IMR-90 (cell line): Measurements from ENCODE around the gene OTOGL. TPM values are rescaled to one million over a fixed set of nuclear protein-coding genes. Genes with fewer than 3 reads are reported as not detected.
A peak's percentile ranks its signal among the peaks of the same experiment; 100 is the strongest.

Experiments
- ATAC-seq: fragments of 200-7000 bp; cut with Tn5 transposase; 2 replicates; pipeline ENCODE4 v1.9.1; 2020; ENCODE audit warnings: low read depth, mild to moderate bottlenecking, moderate library complexity
- BruUV-seq: library from RNA; stranded (reverse); fragments of 400-500 nt; replicated peaks from 2 replicates; lab custom pipeline; 2021; lab: Mats Ljungman, UMichigan
- CTCF ChIA-PET: fragments of 300-600 bp; formaldehyde crosslinking; extraction: SDS; loops from one replicate; lab custom pipeline; 2021; ENCODE audit warnings: antibody characterized with exemption; lab: Yijun Ruan, JAX
- POLR2A ChIA-PET: fragments of 300-600 bp; sonication (Branson Sonifier 250); formaldehyde crosslinking; loops from one replicate; lab custom pipeline; 2022; ENCODE audit warnings: antibody characterized with exemption; ENCODE audit not compliant: unreplicated experiment; lab: Charles Lee
- DNase-seq: peaks from one replicate; pipeline ENCODE4 v3.0.0; 2013
- H2AFZ ChIP-seq: replicated peaks from 2 replicates; pipeline ENCODE3; 2013; ENCODE audit warnings: low read length, mild to moderate bottlenecking; ENCODE audit not compliant: poor library complexity
- H2AK5ac ChIP-seq: 2 replicates; pipeline ENCODE4 v1.6.1; 2013; ENCODE audit warnings: low read depth, low read length, inconsistent platforms
- H2AK9ac ChIP-seq: replicated peaks from 2 replicates; pipeline ENCODE3; 2013; ENCODE audit warnings: mild to moderate bottlenecking, low read depth, low read length, moderate library complexity; ENCODE audit not compliant: poor library complexity
- H2BK120ac ChIP-seq: 2 replicates; pipeline ENCODE4 v1.6.1; 2013; ENCODE audit warnings: low read depth, low read length, inconsistent platforms
- H2BK15ac ChIP-seq: 3 replicates; pipeline ENCODE4 v1.6.1; 2013; ENCODE audit warnings: low read depth, low read length, inconsistent platforms
- H2BK20ac ChIP-seq: 2 replicates; pipeline ENCODE4 v1.6.1; 2013; ENCODE audit warnings: low read depth, mild to moderate bottlenecking, inconsistent platforms, low read length, moderate library complexity
- H2BK5ac ChIP-seq: 2 replicates; pipeline ENCODE4 v1.6.1; 2013; ENCODE audit warnings: mild to moderate bottlenecking, low read depth, low read length, inconsistent platforms; ENCODE audit not compliant: poor library complexity, severe bottlenecking
- H3K14ac ChIP-seq: replicated peaks from 2 replicates; pipeline ENCODE4 v1.6.1; 2013; ENCODE audit warnings: low read depth, low read length, inconsistent platforms
- H3K18ac ChIP-seq: 2 replicates; pipeline ENCODE4 v1.6.1; 2013; ENCODE audit warnings: low read depth, low read length, control low read depth
- H3K23ac ChIP-seq: 2 replicates; pipeline ENCODE4 v1.6.1; 2013; ENCODE audit warnings: low read depth, low read length, inconsistent platforms
- H3K27ac ChIP-seq: 2 replicates; pipeline ENCODE4 v1.5.1; 2013; ENCODE audit warnings: mild to moderate bottlenecking, control low read depth, low read length; ENCODE audit not compliant: insufficient read depth
- H3K27me3 ChIP-seq: 2 replicates; pipeline ENCODE4 v1.6.1; 2013; ENCODE audit warnings: low read length; ENCODE audit not compliant: control insufficient read depth, insufficient read depth
- H3K36me3 ChIP-seq: 2 replicates; pipeline ENCODE4 v1.6.1; 2013; ENCODE audit warnings: low read length, mixed read lengths; ENCODE audit not compliant: control insufficient read depth, insufficient read depth
- H3K4ac ChIP-seq: 2 replicates; pipeline ENCODE4 v1.6.1; 2013; ENCODE audit warnings: low read depth, low read length, inconsistent platforms
- H3K4me1 ChIP-seq: 2 replicates; pipeline ENCODE4 v1.6.1; 2013; ENCODE audit warnings: low read length, mixed read lengths; ENCODE audit not compliant: control insufficient read depth, insufficient read depth
- H3K4me2 ChIP-seq: 2 replicates; pipeline ENCODE4 v1.6.1; 2013; ENCODE audit warnings: low read depth, mild to moderate bottlenecking, control low read depth, low read length, moderate library complexity
- H3K4me3 ChIP-seq: 2 replicates; pipeline ENCODE4 v1.5.1; 2013; ENCODE audit warnings: low read depth, mild to moderate bottlenecking, control low read depth, low read length, moderate library complexity; ENCODE audit not compliant: insufficient read depth
- H3K56ac ChIP-seq: 2 replicates; pipeline ENCODE4 v1.6.1; 2013; ENCODE audit warnings: low read length, inconsistent platforms; ENCODE audit not compliant: insufficient read depth; ENCODE audit errors: extremely low read depth
- H3K79me1 ChIP-seq, 2 experiments: 2 replicates each; pipeline ENCODE4 v1.6.1; 2013; ENCODE audit warnings: low read length in 2 of 2, inconsistent platforms in 1 of 2, low read depth in 1 of 2
- H3K9ac ChIP-seq: 2 replicates; pipeline ENCODE4 v1.6.1; 2013; ENCODE audit warnings: low read depth, low read length, control low read depth
- H3K9me1 ChIP-seq: 2 replicates; pipeline ENCODE4 v1.6.1; 2013; ENCODE audit warnings: low read length, inconsistent platforms; ENCODE audit not compliant: insufficient read depth
- H3K9me3 ChIP-seq: 2 replicates; pipeline ENCODE4 v1.6.1; 2013; ENCODE audit warnings: low read length; ENCODE audit not compliant: control insufficient read depth, insufficient read depth
- H4K20me1 ChIP-seq: 2 replicates; pipeline ENCODE4 v1.6.1; 2013; ENCODE audit warnings: low read length, inconsistent platforms; ENCODE audit not compliant: insufficient read depth
- H4K5ac ChIP-seq: 2 replicates; pipeline ENCODE4 v1.6.1; 2013; ENCODE audit warnings: mild to moderate bottlenecking, low read depth, low read length, control low read depth
- H4K8ac ChIP-seq, 2 experiments: 2 replicates each; pipeline ENCODE4 v1.6.1; 2013; ENCODE audit warnings: low read depth in 2 of 2, low read length in 2 of 2, control low read depth in 1 of 2, inconsistent platforms in 1 of 2
- H4K91ac ChIP-seq: 2 replicates; pipeline ENCODE4 v1.6.1; 2013; ENCODE audit warnings: low read depth, low read length, inconsistent platforms; ENCODE audit not compliant: insufficient read depth
- MAFK ChIP-seq: IDR thresholded peaks from 2 replicates; pipeline ENCODE4 v1.6.1; 2012; ENCODE audit warnings: low read depth, low read length, improper control_type of control experiment
- NFE2L2 ChIP-seq: fragments of 150-350 bp; IDR thresholded peaks from 2 replicates; pipeline ENCODE4 v1.6.1; 2016; ENCODE audit warnings: low read depth, mild to moderate bottlenecking, low read length
- RAD21 ChIP-seq: IDR thresholded peaks from 2 replicates; pipeline ENCODE4 v1.6.1; 2012; ENCODE audit warnings: low read length, improper control_type of control experiment
- RCOR1 ChIP-seq: IDR thresholded peaks from 2 replicates; pipeline ENCODE4 v1.6.1; 2012; ENCODE audit warnings: mild to moderate bottlenecking, low read length, improper control_type of control experiment; ENCODE audit not compliant: insufficient replicate concordance
- WGBS, 2 experiments: methylation state at CpG; one replicate each; pipeline versions ENCODE4 v1.1.5 to v1.1.7; 2013; ENCODE audit warnings: missing lambda C conversion rate in 2 of 2; ENCODE audit not compliant: insufficient read length in 1 of 2; ENCODE audit errors: extremely low coverage in 2 of 2; 5-methylcytosine and 5-hydroxymethylcytosine counted together
- dilution Hi-C: fragments of 300-500 bp; cut with HindIII; formaldehyde crosslinking; loops from one replicate; pipeline ENCODE4 v1.14.3; 2018; ENCODE audit warnings: low sequenced_read_pairs; ENCODE audit not compliant: unreplicated experiment
- in situ Hi-C: fragments of 300-500 bp; cut with MboI; formaldehyde crosslinking; loops from 3 replicates; pipeline ENCODE4 v1.14.3; 2019; ENCODE audit warnings: low sequenced_read_pairs, inconsistent platforms, mixed read lengths
- intact Hi-C: fragments of 100-400 bp; cut with micrococcal nuclease; formaldehyde crosslinking; loops from 2 replicates; pipeline ENCODE4 v1.10.0; 2022
- polyA plus RNA-seq, 3 experiments: library from polyadenylated mRNA; depleted of rRNA; stranded (reverse); fragments of >200 nt; gene quantifications; 2 replicates each; pipeline ENCODE4 v1.2.3, GENCODE V29; 2012; ENCODE audit warnings: low replicate concordance in 1 of 3
- total RNA-seq: library from RNA; depleted of rRNA; stranded (reverse); fragments of >200 nt; gene quantifications from 2 replicates; pipeline ENCODE4 v1.2.3, GENCODE V29; 2012

The OTOGL gene
- total and polyA plus RNA-seq, 2 of the 4 experiments (the other 2 are of a cell fraction): 0.10 to 0.18 TPM

DNA sequence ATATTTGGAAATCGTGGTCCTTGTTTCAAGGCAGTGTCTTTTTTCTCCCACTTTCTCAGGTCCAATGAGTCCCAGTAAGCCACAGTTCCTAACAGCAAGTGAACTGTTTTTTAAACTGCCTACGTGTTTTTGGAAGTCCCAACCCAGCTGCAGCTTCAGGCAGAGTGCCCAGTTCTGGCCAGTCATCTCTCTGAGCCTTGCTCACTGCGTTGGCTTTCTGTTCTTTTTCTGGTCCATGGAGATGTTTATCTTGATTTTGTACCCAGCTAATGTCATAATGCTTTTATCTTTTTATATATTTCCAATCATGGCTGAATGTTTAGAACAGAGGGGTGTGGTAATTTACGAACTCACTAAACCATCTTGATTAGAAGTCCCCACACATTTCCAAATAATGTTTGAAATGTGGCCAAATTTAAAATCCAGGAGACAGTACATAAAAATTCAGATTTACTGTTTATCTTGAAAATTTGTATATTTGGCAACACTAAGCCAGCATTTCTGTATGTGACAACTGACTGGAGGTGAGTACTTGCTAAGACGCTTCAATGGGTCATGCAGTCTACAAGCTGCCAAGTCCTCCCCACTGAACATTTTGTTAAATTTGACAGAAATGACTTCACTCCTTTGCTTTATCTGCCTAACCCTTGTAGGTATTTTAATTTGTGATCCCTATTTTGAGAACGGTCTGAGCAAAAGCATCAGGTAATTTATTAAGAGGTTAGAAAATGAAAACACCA, 46.1 kb upstream of the OTOGL start:
- Histone ChIP-seq H3K79me1 (no peaks in the 10 kb centered on the region), H2AK5ac (peak overlapping the region; percentile 29; the same call in 1 of the 2 replicates), H3K4ac (peak overlapping the region; percentile 3; the same call in 1 of the 2 replicates), H2AFZ (no peak overlapping the region), H2BK120ac (peak overlapping the region; percentile 4; the same call in 1 of the 2 replicates), H2BK5ac (peak overlapping the region; percentile 65), H3K27me3 (no peaks in the 10 kb centered on the region), H3K4me3 (no peak overlapping the region), H2AK9ac (no peak overlapping the region), H3K9me1 (peaks cover 2% of the 10 kb centered on the region; the same call in 1 of the 2 replicates), H3K9me3 (no peaks in the 10 kb centered on the region), H3K4me1 (peaks cover 5% of the 10 kb centered on the region; the same call in 1 of the 2 replicates), H4K8ac (peak overlapping the region in 1 of 2 experiments; percentile 41; a peak in 1 of 4 replicates), H3K4me2 (peak overlapping the region; percentile 38), H4K91ac (no peak overlapping the region), H3K36me3 (no peaks in the 10 kb centered on the region), H3K14ac (no peak overlapping the region), H3K27ac (no peak overlapping the region), H3K56ac (no peak overlapping the region), H4K5ac (peak overlapping the region; percentile 36; the same call in 1 of the 2 replicates), H3K9ac (no peak overlapping the region), H2BK20ac (peak overlapping the region; percentile 48; the same call in 1 of the 2 replicates), H4K20me1 (no peaks in the 10 kb centered on the region), H3K23ac (no peak overlapping the region), H2BK15ac (no peak overlapping the region), H3K18ac (peak overlapping the region; percentile 47; the same call in 1 of the 2 replicates)
- in situ Hi-C loops: no loop called here
- ChIA-PET CTCF (no interaction called here), POLR2A (no interaction called here)
- intact Hi-C loops: no loop called here
- no CpG with 5 or more reads among the region's 6 CpGs for WGBS, 2 experiments
- no TSS peak for BruUV-seq
- peak; percentile 96 for DNase-seq
- ATAC-seq: peak; percentile 96
- TF ChIP-seq MAFK (0 out of 2 replicates have a peak, but pooled peaks have one; percentile 32), RCOR1 (peak; percentile 42), RAD21 (peak; percentile 18; the same call in 1 of the 2 replicates), NFE2L2 (no peak)
- dilution Hi-C loops: no loop called here
